Osteoblast (primary cell): ENCODE results near the gene LCN2. TPM values are rescaled to one million over a fixed set of nuclear protein-coding genes. Genes with fewer than 3 reads are reported as not detected.

Source experiments
- DNase-seq: peaks from one replicate; pipeline ENCODE4 v3.0.0; 2011; ENCODE audit warnings: low spot score, mixed read lengths; ENCODE audit not compliant: insufficient read length; ENCODE audit errors: missing footprints
- H2AFZ ChIP-seq: 2 replicates; pipeline ENCODE4 v1.6.0; 2011; ENCODE audit warnings: mild to moderate bottlenecking, low read length
- H3K27ac ChIP-seq: 2 replicates; pipeline ENCODE4 v1.5.1; 2011; ENCODE audit warnings: mild to moderate bottlenecking, low read depth, low read length, moderate library complexity
- H3K27me3 ChIP-seq: 2 replicates; pipeline ENCODE4 v1.6.0; 2012; ENCODE audit warnings: mild to moderate bottlenecking, control low read depth, inconsistent platforms, low read length, moderate library complexity; ENCODE audit not compliant: insufficient read depth
- H3K36me3 ChIP-seq: 2 replicates; pipeline ENCODE4 v1.5.1; 2011; ENCODE audit warnings: mild to moderate bottlenecking, low read length, control low read depth, moderate library complexity; ENCODE audit not compliant: insufficient read depth
- H3K4me1 ChIP-seq: 2 replicates; pipeline ENCODE4 v1.5.1; 2011; ENCODE audit warnings: mild to moderate bottlenecking, low read length, control low read depth, moderate library complexity; ENCODE audit not compliant: insufficient read depth
- H3K4me2 ChIP-seq: 2 replicates; pipeline ENCODE4 v1.6.0; 2011; ENCODE audit warnings: mild to moderate bottlenecking, low read length; ENCODE audit not compliant: insufficient read depth
- H3K4me3 ChIP-seq: fragments of 200-600 bp; sonication (generic); 3 replicates; pipeline ENCODE4 v1.5.1; 2012; ENCODE audit warnings: mild to moderate bottlenecking, low read length, inconsistent platforms; ENCODE audit not compliant: insufficient read depth
- H3K79me2 ChIP-seq: 2 replicates; pipeline ENCODE4 v1.6.0; 2012; ENCODE audit warnings: mild to moderate bottlenecking, low read length, control low read depth, inconsistent platforms; ENCODE audit not compliant: insufficient read depth
- H3K9me3 ChIP-seq: 2 replicates; pipeline ENCODE4 v1.5.1; 2011; ENCODE audit warnings: low read depth, low read length, control low read depth
- H4K20me1 ChIP-seq: 2 replicates; pipeline ENCODE4 v1.6.0; 2012; ENCODE audit warnings: mild to moderate bottlenecking, low read length, control low read depth; ENCODE audit not compliant: insufficient read depth
- CTCF ChIP-seq: IDR thresholded peaks from 2 replicates; pipeline ENCODE4 v1.5.1; 2011; ENCODE audit warnings: mild to moderate bottlenecking, low read depth, low read length, moderate library complexity; ENCODE audit errors: extremely low read depth
- total RNA-seq: library from RNA; depleted of rRNA; stranded (reverse); fragments of >200 nt; gene quantifications from 2 replicates; pipeline ENCODE4 v1.2.3, GENCODE V29; 2012

LCN2 gene
- total RNA-seq, 1 donor, result not detected

GRCh38 chr9:128113526-128114325, 35.5 kb upstream of the LCN2 start:
- H3K79me2 ChIP-seq, result no peaks in the 10 kb centered on the region
- peak; percentile 47 for DNase-seq
- no peaks in the 10 kb centered on the region for H3K27me3 ChIP-seq
- H3K4me2 ChIP-seq, result no peak overlapping the region
- TF ChIP-seq CTCF, result no peak
- H3K36me3 ChIP-seq, result no peaks in the 10 kb centered on the region
- no peaks in the 10 kb centered on the region for H3K9me3 ChIP-seq
- no peak overlapping the region for H2AFZ ChIP-seq
- H3K4me1 ChIP-seq, result no peaks in the 10 kb centered on the region
- no peaks in the 10 kb centered on the region for H4K20me1 ChIP-seq
- no peak overlapping the region for H3K27ac ChIP-seq
- no peak overlapping the region for H3K4me3 ChIP-seq

GRCh38 chr9:128114326-128115186, 34.7 kb upstream of the LCN2 start:
- Histone ChIP-seq H3K4me1 (no peaks in the 10 kb centered on the region), H3K4me2 (no peak overlapping the region), H2AFZ (no peak overlapping the region), H4K20me1 (no peaks in the 10 kb centered on the region), H3K4me3 (no peak overlapping the region), H3K27me3 (no peaks in the 10 kb centered on the region), H3K79me2 (no peaks in the 10 kb centered on the region), H3K27ac (no peak overlapping the region), H3K36me3 (no peaks in the 10 kb centered on the region), H3K9me3 (no peaks in the 10 kb centered on the region)
- peak; percentile 36 for DNase-seq
- TF ChIP-seq CTCF, result no peak

- Histone ChIP-seq H3K9me3 (no peaks in the 10 kb centered on the region), H3K4me2 (no peak overlapping the region), H3K4me1 (no peaks in the 10 kb centered on the region), H3K27ac (no peak overlapping the region), H4K20me1 (no peaks in the 10 kb centered on the region), H2AFZ (no peak overlapping the region), H3K27me3 (no peaks in the 10 kb centered on the region), H3K79me2 (no peaks in the 10 kb centered on the region), H3K36me3 (no peaks in the 10 kb centered on the region), H3K4me3 (no peak overlapping the region)
- DNase-seq, result peak; percentile 38
- no peak for TF ChIP-seq CTCF
Observed at GRCh38 chr9:128115187-128116103, 33.8 kb upstream of the LCN2 start.
